HG02588 (cell line): ENCODE data around the gene NCOA5.
A peak's percentile ranks its signal among the peaks of the same experiment; 100 is the strongest.

Experiments used
- ATAC-seq: cut with Tn5 transposase; IDR thresholded peaks from one replicate; pipeline ENCODE4 v1.9.1; 2021; ENCODE audit warnings: mild to moderate bottlenecking, moderate library complexity; ENCODE audit not compliant: unreplicated experiment

The NCOA5 gene

GRCh38 chr20:46089417-46090388 is at the start of gene NCOA5:
Gene NCOA5, minus strand, starts transcription at chr20:46089962. Its CDS starts 10,538 bp downstream, at chr20:46079424.
- ATAC-seq: peak; percentile 79

- no peak for ATAC-seq
These were observed 49.6 kb upstream of the NCOA5 start for GRCh38 chr20:46139266-46139889.

- no peak for ATAC-seq
These were observed 48.1 kb upstream of the NCOA5 start for GRCh38 chr20:46137816-46138215.

- ATAC-seq: no peak
These were observed 46.3 kb upstream of the NCOA5 start for GRCh38 chr20:46135856-46136633.

DNA sequence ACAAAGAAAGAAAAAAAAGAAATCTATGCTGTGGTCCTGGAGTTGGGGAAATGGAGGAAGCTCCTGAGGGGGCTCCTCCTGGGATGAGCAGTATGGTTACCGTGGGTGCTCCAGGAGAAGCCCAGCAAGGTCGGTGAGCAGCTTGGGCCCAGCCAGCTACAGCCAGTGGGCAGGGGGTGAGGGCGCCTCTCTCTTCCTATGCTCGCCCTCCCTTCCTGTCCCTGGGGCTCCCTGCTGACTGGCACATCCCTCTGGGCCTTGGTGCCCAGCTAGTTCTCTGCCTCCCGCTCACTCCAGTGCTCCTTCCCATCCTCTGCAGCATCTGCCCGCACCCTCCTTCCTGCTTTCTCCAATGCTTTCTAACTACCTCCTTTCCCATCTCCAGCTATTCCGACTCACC is 45.0 kb upstream of the NCOA5 start:
- no peak for ATAC-seq

DNA sequence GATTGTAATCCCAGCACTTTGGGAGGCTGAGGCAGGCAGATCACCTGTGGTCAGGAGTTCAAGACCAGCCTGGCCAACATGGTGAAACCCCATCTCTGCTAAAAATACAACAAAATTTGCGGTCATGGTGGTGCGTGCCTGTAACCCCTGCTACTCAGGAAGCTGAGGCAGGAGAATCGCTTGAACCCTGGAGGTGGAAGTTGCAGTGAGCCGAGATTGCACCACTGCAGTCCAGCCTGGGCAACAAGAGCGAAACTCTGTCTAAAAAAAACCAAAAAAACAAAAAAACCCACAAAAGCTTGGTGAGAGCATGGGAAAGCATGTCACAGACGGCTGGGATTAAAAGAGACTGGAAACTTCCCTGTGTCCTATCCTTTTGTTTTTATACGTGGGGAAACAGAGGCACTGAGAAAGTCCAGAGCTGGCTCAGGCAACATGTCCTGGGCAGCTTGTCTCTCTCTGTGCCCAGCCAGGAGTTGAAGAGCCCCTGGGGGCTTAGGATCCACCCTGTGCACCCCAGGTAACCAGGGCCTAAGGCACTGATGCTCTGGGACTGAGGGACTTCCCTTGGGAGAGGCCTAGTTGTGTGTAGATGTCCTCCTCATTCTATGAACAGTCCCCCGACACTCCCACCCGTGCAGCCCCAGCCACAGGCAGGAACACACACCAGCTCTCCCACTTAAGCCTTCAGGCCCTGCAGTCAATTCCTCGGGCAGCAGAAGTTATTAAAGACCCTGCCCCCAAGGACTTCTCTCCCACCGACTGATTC is 44.3 kb upstream of the NCOA5 start:
- no peak for ATAC-seq

DNA sequence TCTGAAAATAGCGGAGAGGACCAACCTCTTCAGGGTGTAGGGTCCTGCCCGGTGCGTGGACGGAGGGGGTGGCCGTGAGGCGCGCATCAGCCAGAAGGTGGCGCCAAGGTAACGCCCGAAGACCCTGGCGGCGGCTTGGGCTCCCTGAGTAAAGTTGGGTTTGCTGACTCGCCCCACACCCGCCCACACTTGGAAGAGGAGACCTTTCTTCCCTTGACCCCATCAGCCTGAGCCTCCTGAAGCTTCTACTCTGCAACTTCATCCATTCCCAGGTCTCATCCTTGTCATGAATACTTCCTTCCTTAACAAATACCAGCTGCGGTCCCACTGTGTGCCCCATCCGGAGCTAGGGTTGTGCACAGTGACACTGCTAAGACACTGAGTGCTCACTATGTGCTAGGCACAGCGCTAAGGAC is 43.0 kb upstream of the NCOA5 start:
- peak; percentile 51 for ATAC-seq

- no peak for ATAC-seq
These were observed 41.6 kb upstream of the NCOA5 start for GRCh38 chr20:46131396-46131795.

DNA sequence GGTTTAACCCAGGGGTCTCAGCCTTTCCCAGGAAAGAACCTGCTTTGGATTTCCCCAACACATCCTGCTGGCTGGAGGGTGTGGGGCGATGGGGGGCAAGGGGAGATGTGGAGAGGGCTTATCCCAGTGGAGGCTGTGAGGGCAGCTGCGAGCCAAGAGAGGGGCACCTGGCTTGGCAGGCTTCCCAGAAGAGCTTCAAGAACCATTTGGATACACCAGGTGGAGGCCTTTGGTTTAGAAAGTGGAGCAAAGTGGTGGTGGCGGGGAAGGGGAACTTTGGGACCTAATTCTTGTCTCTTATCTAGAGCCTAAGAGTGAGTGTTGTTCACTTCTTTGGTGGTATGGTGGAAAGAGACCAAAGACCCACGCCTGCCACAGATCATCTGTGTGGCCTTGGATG is 40.8 kb upstream of the NCOA5 start:
- ATAC-seq: no peak

DNA sequence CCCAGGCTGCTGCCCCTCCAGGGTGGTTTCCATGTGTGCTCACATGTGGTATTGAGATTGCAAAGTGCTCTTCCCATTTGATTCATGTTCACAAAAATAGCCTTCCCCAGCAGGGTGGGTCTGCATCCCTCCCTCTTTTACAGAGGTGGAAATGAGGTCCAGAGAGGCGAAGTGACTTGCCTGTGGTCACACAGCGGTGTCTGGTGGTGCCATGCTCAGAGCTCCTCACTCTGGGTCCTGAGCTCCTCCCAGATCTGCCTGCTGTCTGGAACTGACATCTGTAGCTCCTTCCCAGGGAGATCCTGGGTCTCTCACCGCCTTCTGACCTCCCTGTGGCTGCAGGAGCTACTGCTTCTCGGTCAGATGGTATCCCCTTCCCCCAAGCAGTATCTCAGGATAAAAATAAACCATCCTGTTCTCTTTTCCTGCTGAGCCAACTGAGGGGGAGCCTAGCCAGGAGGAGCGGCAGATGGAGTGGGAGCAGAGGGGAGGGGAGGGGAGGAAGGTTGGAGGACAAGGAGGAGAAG is 40.3 kb upstream of the NCOA5 start:
- no peak for ATAC-seq

GRCh38 chr20:46128310-46129151 is 38.8 kb upstream of the NCOA5 start:
- ATAC-seq: no peak

DNA sequence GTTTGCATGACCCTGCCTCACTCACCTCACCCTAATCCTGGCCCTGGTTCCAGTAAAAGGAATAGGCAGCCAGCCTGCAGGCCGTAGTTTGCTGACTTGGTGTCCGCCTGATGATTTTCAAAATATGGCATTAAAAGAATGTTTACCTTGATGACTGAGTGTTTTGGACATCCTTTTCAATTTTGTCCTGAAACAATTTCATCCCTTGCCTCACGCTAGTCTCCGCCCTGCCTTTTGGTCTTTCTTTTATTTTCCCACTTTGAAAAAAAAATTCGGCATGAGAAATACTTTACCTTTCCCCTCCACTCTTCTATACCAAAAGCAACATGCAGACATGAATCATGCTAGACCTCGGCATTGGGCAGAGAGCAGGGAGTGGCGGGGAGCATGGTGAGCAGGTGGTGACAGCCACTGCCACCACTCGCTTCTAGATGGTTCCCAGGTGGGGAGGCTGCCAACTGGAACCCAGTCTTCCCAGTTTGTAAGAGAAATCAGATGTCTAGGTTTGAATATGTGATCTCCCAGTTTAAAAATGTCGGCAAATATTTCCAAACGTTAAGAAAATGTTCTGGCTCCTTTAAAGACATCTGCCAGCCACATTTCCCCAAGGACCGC is 37.7 kb upstream of the NCOA5 start:
- no peak for ATAC-seq

- no peak for ATAC-seq
These were observed 36.8 kb upstream of the NCOA5 start for GRCh38 chr20:46126440-46127056.

- no peak for ATAC-seq
These were observed 33.9 kb upstream of the NCOA5 start for GRCh38 chr20:46123482-46124245.

- no peak for ATAC-seq
These were observed 33.0 kb upstream of the NCOA5 start for GRCh38 chr20:46122516-46123481.

DNA sequence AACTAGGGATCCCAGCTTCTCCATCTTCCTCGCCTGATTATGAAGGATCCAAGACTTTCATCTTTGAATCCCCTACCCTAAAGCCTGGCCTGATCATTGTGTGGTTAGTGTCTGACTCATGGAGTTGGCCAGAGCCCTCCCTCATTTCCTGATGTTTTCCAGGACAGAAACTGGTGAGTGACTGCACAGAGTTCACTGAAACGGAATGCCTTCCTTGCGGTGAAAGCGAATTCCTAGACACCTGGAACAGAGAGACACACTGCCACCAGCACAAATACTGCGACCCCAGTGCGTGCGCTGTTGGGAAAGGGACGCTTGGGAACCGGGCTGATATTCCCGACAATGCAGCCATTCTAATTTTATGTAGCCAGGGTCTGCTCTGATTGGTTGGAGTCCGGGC is 32.3 kb upstream of the NCOA5 start:
- ATAC-seq: no peak
